ENCODE results near the gene HBP1.

DNA sequence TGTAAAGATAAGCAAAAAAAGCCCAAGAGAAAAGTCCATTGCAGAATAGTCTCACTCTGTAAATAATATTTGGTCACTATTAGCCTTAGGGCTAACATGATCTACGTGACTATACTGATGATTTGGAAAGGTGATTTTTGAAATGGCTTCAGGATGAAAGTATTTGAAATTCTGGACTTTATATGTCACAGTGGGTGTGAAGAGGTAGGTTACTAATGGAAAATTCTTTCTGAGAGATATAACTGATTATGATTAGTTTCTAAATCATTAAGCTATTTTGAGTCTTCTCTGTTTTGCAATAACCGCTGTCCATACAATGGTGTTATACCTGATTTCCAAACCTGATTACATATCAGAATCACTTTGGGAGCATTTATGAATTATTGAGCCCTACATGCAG, 20.1 kb upstream of the HBP1 start:
- TF ChIP-seq, protein P1, sequence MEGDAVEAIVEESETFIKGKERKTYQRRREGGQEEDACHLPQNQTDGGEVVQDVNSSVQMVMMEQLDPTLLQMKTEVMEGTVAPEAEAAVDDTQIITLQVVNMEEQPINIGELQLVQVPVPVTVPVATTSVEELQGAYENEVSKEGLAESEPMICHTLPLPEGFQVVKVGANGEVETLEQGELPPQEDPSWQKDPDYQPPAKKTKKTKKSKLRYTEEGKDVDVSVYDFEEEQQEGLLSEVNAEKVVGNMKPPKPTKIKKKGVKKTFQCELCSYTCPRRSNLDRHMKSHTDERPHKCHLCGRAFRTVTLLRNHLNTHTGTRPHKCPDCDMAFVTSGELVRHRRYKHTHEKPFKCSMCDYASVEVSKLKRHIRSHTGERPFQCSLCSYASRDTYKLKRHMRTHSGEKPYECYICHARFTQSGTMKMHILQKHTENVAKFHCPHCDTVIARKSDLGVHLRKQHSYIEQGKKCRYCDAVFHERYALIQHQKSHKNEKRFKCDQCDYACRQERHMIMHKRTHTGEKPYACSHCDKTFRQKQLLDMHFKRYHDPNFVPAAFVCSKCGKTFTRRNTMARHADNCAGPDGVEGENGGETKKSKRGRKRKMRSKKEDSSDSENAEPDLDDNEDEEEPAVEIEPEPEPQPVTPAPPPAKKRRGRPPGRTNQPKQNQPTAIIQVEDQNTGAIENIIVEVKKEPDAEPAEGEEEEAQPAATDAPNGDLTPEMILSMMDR (IDR thresholded peaks at IDR 0.05), result no peak
- TF ChIP-seq POLR2A (IDR thresholded peaks at IDR 0.05), result no peak

Data from lower leg skin (tissue), 3 donors.